Activated CD8-positive, alpha-beta memory T cell treated with anti-CD3 and anti-CD28 coated beads, Interleukin-2, amount 50 U/mL, for 4 hours (primary cell): Measurements from ENCODE around the gene NEURL1.

Experiments
- DNase-seq: peaks from one replicate; pipeline ENCODE4 v3.0.0-alpha.2; 2020

Gene NEURL1

DNA sequence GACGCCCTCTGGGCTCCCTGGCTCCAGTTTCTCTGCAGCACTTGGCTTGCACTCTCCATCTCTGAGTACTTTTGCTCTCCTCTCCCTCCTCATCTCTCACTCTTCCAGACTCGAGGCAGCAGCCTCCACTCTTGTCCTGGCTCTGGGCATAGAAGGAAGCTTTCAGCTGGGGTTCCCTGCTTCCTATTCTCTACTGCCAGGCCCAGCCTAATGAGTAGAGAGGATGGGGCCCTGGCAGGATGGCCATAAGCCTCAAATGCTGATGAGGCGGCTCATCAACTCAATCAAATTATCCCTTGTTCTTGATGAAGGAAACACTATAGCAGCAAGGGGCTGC is 55.8 kb downstream of the NEURL1 start:
- no peak for DNase-seq

DNA sequence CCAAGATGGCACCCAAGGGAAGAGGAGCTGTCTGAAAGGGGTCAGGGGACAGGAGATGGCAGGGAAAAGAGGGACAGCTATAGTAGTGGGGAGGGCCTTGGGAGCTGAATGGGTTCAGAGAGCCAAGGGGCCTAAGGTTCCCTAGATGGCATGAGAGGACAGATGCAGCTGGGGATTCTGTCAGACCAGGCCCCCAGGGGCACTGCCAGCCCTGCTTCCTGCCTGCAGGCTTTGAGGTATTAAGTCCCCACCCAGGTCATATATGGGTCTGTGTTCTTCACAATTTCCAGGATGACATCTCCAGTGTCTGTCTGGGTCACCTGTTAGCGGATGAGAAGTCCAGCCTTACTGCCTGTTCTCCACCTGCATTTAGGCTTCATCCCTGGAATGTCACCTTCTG is 56.7 kb downstream of the NEURL1 start:
- DNase-seq: no peak

DNA sequence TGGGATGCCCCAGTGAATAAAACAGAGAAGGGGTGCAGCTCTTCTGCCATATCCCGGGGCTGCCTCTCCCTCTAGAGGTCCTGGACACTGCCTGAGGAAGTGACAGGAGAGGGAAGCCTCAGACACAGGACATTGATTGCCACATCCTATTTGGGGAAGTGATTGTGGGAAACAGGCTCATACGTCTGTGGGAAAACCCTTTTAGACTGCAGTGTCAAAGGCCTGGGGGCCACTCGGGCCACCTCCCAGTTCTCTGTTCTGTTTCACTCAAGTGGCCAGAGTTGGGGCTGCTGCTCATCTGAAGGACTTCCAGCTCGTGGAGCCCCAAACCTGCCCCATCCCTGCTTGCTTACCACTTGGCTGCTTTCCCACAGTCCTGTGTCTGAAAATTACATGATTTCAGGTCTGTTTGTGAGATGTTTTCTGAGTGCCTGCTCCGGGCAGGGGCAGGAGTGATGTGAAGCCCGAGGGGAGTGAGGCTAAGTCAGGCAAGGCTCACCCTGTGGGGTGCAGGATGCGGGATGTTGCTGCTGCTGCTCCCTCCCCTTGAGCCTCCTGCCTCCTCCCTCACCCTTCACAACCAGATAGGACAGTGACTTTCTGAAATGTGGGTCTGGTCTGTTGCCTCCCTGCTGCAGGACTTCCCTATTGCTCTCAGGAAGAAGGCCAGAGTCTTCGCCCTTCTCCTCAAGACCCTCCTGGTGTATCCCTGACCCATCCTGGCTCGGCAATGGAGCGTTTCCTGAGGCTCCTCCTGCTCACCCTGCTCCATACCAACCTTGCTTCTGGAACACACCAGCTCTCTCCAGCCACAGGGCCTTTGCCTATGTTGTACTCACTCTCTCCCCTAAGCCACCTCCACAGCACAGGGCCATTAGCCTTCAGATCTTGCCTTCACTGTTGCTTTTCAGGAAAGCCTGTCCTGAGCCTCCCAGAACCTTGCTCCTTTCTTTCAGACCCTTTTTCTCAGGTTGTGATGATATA is 58.4 kb downstream of the NEURL1 start:
- DNase-seq: no peak

GRCh38 chr10:103552856-103553742 is 59.6 kb downstream of the NEURL1 start:
- DNase-seq: no peak

GRCh38 chr10:103553743-103554487 is 60.4 kb downstream of the NEURL1 start:
- no peak for DNase-seq

GRCh38 chr10:103554488-103555324 is 61.2 kb downstream of the NEURL1 start:
- DNase-seq: no peak

DNA sequence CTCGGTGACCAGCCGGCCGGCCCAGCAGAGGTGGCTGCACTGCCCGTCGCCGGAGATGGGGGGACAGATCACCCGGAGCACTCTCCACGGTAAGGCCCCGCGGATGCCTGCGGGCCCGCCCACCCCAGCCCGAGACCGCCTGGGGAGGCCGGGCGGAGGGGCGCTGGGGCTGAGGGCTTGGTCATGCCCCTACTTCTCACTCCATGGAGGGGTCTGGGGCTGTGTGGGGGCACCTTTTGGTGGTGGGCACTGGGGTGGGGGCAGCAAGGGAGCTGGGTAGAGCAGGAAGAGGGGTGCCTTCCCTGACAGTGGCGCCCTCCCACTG is 61.8 kb downstream of the NEURL1 start:
- DNase-seq: no peak

DNA sequence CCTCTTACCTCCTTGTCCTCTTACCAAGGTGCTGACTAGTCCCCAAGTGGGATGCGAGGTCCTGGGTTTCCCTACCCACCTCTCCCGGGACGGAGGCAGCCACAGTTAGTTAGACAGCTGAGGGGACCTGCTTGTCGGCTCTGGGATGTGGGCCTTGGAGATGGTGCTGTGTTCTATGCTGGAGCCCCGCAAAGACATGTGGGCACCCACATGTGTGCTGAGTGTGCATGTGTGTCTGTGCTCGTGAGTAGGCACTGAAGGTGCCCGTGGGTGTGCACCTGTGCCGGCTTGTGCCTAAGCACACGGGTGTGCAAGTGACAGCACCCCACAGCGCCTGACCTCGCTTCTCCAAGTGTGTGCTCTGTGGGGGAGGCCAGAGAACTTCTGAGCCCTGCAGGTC is 62.2 kb downstream of the NEURL1 start:
- DNase-seq: no peak

GRCh38 chr10:103556383-103557007 is 63.0 kb downstream of the NEURL1 start:
- no peak for DNase-seq

DNA sequence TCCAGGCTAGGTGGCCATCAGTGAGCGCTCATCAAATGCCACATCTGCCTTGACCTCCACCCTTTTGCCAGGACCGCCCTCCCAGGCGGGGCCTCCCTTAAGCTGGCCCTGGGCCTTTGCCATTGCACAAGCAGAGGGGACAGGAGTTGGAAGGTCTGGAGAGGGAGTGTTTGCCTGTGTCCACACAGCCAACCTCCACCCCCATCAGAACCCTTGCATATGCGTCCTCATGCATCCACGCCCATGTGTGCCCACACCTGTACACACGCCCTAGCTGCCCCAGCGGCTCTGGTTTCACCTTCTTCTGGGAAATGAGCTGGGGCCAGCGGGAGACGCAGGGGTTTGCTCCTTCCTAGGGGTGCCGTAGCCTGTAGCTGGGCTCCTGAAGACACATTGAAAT is 64.0 kb downstream of the NEURL1 start:
- no peak for DNase-seq

- no peak for DNase-seq
These were observed 65.4 kb downstream of the NEURL1 start for GRCh38 chr10:103558911-103559310.

GRCh38 chr10:103559776-103560175 is 66.3 kb downstream of the NEURL1 start:
- no peak for DNase-seq

GRCh38 chr10:103560886-103561285 is 67.4 kb downstream of the NEURL1 start:
- DNase-seq: no peak

GRCh38 chr10:103562383-103562782 is 68.9 kb downstream of the NEURL1 start:
- DNase-seq: no peak

DNA sequence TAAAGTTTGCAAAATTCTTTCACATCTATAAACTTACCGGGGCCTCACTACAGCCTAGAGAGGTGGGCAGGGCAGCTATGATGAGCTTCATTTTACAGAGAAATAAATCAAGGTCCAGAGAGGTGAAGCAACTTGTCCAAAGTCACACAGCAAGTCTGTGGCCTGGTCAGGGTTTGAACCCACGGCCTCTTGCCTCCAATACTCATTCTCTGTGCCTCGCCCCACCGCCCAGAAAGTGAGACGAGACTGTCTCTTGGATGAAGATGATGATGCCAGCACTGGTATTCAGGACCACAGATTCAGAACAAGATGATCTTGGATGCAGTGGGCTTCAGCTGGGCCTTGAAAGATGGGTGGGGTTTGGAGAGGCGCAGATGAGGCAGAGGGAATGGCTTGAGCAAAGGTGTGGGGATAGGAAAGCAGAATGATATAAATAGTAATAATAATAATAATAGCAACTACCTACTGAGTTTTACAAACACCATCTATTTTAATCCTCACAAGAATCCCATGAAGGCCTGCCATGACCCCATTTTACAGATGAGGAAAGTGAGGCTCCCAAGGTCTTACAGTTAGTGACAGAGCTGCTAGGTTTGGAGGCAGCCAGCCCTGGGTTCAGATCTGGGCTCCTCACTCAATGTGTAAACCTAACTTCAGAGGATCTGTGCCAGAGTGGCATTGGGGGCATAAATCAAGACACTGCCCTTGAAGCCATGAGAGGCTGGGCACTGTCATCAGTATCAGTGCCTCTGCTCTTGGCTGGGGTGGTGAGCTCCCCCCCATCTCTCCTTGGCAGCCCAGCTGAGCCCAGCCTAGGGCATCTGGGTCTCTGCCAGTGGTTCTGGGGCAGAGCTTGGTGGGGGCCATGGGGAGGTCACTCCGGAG is 70.0 kb downstream of the NEURL1 start:
- DNase-seq: no peak

DNA sequence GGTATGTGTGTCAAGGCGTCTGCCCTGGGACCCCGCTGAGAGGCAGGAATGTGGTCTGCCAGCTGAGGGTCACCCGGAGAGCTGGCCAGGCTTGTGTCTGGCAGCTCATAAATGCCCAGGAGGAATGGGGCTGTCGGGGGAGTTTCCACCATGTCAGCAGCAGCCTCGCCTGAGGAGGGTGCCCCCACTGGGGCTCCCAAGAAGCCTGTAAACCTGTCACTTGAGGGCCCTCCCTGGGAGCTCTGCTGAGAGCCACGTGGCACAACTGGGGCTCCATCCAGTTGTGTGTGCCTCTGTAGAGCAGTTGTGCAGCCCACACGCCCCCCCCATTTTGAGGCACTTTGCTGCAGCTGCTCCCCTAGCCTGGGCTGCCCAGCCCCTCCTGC is 70.6 kb downstream of the NEURL1 start:
- DNase-seq: no peak

- DNase-seq: peak; percentile 34
These were observed 71.4 kb downstream of the NEURL1 start for GRCh38 chr10:103564776-103565520.

- DNase-seq: no peak
These were observed 73.0 kb downstream of the NEURL1 start for GRCh38 chr10:103566536-103566935.

DNA sequence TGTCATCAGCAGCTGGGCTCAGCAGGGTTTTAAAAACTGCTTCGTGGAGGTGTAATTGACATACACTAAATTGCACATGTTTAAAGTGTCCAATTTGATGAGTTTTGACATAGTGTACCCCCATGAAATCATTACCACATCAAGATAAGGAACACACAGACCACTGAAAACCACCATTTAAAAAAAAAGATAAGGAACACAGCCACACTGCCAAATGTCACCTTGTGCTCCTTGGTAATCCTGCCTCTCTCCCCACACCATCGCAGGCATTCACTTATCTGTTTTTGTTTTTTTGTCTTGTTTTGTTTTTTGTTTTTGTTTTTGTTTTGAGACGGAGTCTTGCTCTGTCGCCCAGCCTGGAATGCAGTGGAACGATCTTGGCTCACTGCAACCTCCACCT is 75.0 kb downstream of the NEURL1 start:
- no peak for DNase-seq

- DNase-seq: no peak
These were observed 76.4 kb downstream of the NEURL1 start for GRCh38 chr10:103569896-103570295.
